BE2C (cell line): ENCODE results near the gene TSSK1B.

ENCODE experiments used
- DNase-seq: peaks from one replicate; pipeline ENCODE4 v3.0.0-alpha.2; 2020
- H3K27me3 ChIP-seq: fragments of 250-450 bp; sonication (Bioruptor Pico); 2 replicates; pipeline ENCODE4 v1.5.1; 2020; ENCODE audit warnings: mild to moderate bottlenecking
- H3K36me3 ChIP-seq: fragments of 250-450 bp; sonication (Bioruptor Pico); 2 replicates; pipeline ENCODE4 v1.5.1; 2020; ENCODE audit warnings: mild to moderate bottlenecking
- H3K4me1 ChIP-seq: fragments of 250-450 bp; sonication (Bioruptor Pico); 2 replicates; pipeline ENCODE4 v1.5.1; 2020
- H3K4me3 ChIP-seq: 2 replicates; pipeline ENCODE4 v1.5.1; 2011; ENCODE audit warnings: low read depth, low read length
- H3K9me3 ChIP-seq: fragments of 250-450 bp; sonication (Bioruptor Pico); 2 replicates; pipeline ENCODE4 v1.5.1; 2020
- CTCF ChIP-seq: IDR thresholded peaks from 2 replicates; pipeline ENCODE4 v1.5.1; 2012; ENCODE audit warnings: mild to moderate bottlenecking, low read depth, low read length

The TSSK1B gene

GRCh38 chr5:113446358-113446927 lies 11.7 kb upstream of the TSSK1B start:
- Histone ChIP-seq H3K36me3 (no peaks in the 10 kb centered on the region), H3K4me1 (peaks cover 4% of the 10 kb centered on the region), H3K9me3 (no peaks in the 10 kb centered on the region; the same call in 1 of the 2 replicates), H3K4me3 (no peak overlapping the region), H3K27me3 (no peaks in the 10 kb centered on the region)
- no peak for DNase-seq
- no peak for TF ChIP-seq CTCF

DNA sequence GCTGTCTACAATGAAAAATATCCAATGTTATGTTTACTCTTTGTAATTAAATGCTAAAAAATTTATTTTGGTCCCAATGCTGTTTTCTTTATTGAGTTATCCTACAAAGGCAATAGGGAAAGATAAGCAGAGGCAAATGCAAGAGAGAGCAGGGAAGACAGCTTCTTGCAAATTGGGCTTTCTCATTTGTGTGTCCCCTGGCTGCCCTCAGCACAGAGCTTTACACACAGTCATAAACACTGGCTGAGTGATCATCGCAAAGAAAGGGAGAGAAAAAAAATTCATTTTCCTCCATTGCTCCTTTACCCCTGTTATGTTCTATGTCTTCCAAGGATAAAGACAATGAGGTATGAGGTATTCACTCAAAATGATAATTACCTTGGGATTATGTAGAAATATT lies 2.3 kb upstream of the TSSK1B start:
- Histone ChIP-seq H3K36me3 (no peaks in the 10 kb centered on the region), H3K27me3 (no peaks in the 10 kb centered on the region), H3K4me3 (no peak overlapping the region), H3K9me3 (no peaks in the 10 kb centered on the region), H3K4me1 (no peaks in the 10 kb centered on the region)
- TF ChIP-seq CTCF: no peak
- no peak for DNase-seq

DNA sequence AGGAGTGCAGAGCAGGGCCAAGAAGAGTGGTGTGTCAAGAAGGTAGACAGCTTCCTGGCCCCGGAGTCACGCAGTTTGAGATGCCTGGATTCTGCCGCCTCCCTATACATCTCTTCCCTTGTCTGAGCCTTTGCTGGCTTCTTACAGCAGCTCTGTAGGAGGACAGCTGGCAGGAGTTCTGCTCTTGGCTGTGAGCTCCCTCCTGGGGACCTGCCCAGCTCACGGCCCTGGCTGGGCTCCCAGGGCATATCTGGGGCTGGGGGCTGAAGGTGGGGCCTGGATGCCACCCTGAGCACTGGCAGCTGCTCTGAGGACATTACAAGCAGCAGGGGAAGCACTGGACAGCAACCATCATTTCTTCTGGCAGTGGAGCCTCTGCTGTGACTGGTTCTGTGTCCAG lies 786 bp upstream of the TSSK1B start:
- Histone ChIP-seq H3K9me3 (no peaks in the 10 kb centered on the region), H3K4me3 (no peak overlapping the region), H3K36me3 (no peaks in the 10 kb centered on the region), H3K27me3 (no peaks in the 10 kb centered on the region), H3K4me1 (no peaks in the 10 kb centered on the region)
- TF ChIP-seq CTCF: no peak
- DNase-seq: no peak

DNA sequence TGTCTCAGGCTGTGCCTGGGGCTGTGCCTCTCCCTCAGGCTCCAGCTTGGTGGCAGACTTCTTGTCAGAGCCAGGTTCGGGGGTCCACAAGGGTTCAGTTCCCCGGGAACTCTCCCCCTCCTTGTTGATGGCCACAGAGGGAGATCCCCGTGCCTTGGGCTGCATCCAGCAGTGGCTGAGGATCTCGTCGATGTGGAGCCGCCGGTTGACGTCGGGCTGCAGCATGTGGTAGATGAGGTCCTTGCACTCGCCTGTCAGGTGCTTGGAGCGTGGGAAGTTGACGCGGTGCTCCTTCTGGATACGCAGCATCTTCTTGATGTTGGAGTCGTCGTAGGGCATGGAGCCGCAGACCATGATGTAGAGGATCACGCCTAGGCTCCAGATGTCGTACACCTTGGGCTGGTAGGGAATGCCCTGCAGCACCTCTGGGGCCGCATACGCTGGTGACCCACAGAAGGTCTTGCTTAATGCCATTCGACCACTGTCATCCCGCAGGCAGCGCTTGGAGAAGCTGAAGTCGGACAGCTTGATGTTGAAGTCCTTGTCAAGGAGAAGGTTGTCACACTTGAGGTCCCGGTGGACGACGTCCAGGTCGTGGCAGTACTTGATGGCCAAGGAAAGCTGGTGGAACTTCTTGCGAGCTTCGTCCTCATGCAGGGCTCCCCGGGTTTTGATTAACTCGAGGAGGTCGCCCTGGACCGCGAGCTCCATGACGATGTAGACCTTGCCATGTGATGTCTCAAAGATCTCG lies 752 bp downstream of the TSSK1B start:
- H3K4me1 ChIP-seq: no peaks in the 10 kb centered on the region
- H3K9me3 ChIP-seq: no peaks in the 10 kb centered on the region
- H3K36me3 ChIP-seq: no peaks in the 10 kb centered on the region
- DNase-seq: no peak
- H3K4me3 ChIP-seq: no peak overlapping the region
- TF ChIP-seq CTCF: no peak
- no peaks in the 10 kb centered on the region for H3K27me3 ChIP-seq

GRCh38 chr5:113433071-113433470 lies 1.7 kb downstream of the TSSK1B start:
- DNase-seq: no peak
- H3K4me3 ChIP-seq: no peak overlapping the region

More at GRCh38 chr5:113433071-113433470, 1.7 kb downstream of the TSSK1B start:
- H3K4me1 ChIP-seq: peaks cover 5% of the 10 kb centered on the region; the same call in 1 of the 2 replicates
- H3K27me3 ChIP-seq: no peaks in the 10 kb centered on the region
- TF ChIP-seq CTCF: no peak
- H3K9me3 ChIP-seq: no peaks in the 10 kb centered on the region
- no peaks in the 10 kb centered on the region for H3K36me3 ChIP-seq
